ENCODE data around the gene EHMT2. TPM values are rescaled to one million over a fixed set of nuclear protein-coding genes. Genes with fewer than 3 reads are reported as not detected.

The EHMT2 gene
- total and polyA plus RNA-seq, 2 of the 13 experiments (the other 11 are each of a cell fraction or from before 2014, with no cell fraction given) = 55.2 to 69.2 TPM

- TF ChIP-seq AHDC1 (CRISPR knock-in tag; IDR thresholded peaks at IDR 0.05; ENCODE audit: borderline replicate concordance) (0 out of 2 replicates have a peak, but pooled peaks have one; percentile 33), SMAD1 (CRISPR knock-in tag; IDR thresholded peaks at IDR 0.05; ENCODE audit: borderline replicate concordance, low read depth) (0 out of 2 replicates have a peak, but pooled peaks have one; percentile 37)
These were observed 59.4 kb downstream of the EHMT2 start (continued) for GRCh38 chr6:31838114-31838553.

GRCh38 chr6:31837369-31838113, 60.0 kb downstream of the EHMT2 start:
- Histone ChIP-seq H4K20me1 (ENCODE audit: insufficient read depth, low read length) (peaks cover 43% of the 10 kb centered on the region), H3K36me3 (replicated peaks in 1 of 2; ENCODE audit: control insufficient read depth in 1 of 2, insufficient read depth in 2 of 2, low read length in 2 of 2) (peaks cover 12 to 33% of the 10 kb centered on the region in 2 experiments), H3K4me3 (replicated peaks in 1 of 3; ENCODE audit: insufficient read depth in 1 of 3, low read depth in 2 of 3, low read length in 3 of 3) (peak overlapping the region; percentile 75 to 98 (median 93)), H3K27me3 (ENCODE audit: control insufficient read depth in 1 of 2, insufficient read depth in 2 of 2, low read length in 2 of 2) (peaks cover 0 to 2% of the 10 kb centered on the region in 2 experiments; a peak in 1 of 5 replicates), H3K9me3 (ENCODE audit: low read length) (no peaks in the 10 kb centered on the region), H3K79me2 (ENCODE audit: insufficient read depth, low read length) (peaks cover 38% of the 10 kb centered on the region), H3K4me1 (ENCODE audit: insufficient read depth, low read length) (peaks cover 40% of the 10 kb centered on the region), H3K27ac (ENCODE audit: extremely low read length, insufficient read depth, low read length) (peak overlapping the region; percentile 93), H2AFZ (ENCODE audit: low read length) (no peak overlapping the region), H3K4me2 (ENCODE audit: low read depth, low read length) (peak overlapping the region; percentile 84), H3K9ac (ENCODE audit: insufficient read depth, low read depth, low read length) (peak overlapping the region; percentile 98)
- BruUV-seq (replicated peaks) = no TSS peak
- DNase-seq (ENCODE audit: low spot score) = no peak
- intact Hi-C loops (cut with micrococcal nuclease; ENCODE audit: unreplicated experiment) (loop anchor here (10.0 kb wide), 1 partner anchor 117 kb away; the partner anchor contains the start of genes NELFE and SKIC2), in situ Hi-C loops (cut with HindIII; ENCODE audit: extremely low pct_ligation_motif_present, low pct_unique_long_range_greater_than_20kb) (no loop called here)
- 7% methylated on average over 1 of the region's 1 CpG for WGBS (ENCODE audit: low lambda C conversion rate)
- CTCF ChIA-PET (ENCODE audit: low intra/inter-chr PET ratio, low total read pairs) = no interaction called here
- no peak for ATAC-seq
- no peak for FAIRE-seq
- POLR2A ChIA-PET = interaction anchor here (0.9 to 15.7 kb wide), 15 partner anchors 8 to 108 kb away, joined by 3 to 264 read pairs (median 11); partner anchors contain the start of genes CLIC1, DDAH2, HSPA1B and LSM2
- TF ChIP-seq ATF5 (CRISPR knock-in tag; IDR thresholded peaks at IDR 0.05; ENCODE audit: low read depth) = 0 out of 2 replicates have a peak, but pooled peaks have one; percentile 53
- TF ChIP-seq ZNF335 (CRISPR knock-in tag; IDR thresholded peaks at IDR 0.05) = peak; percentile 68; the same call in 1 of the 2 replicates
- no peak for TF ChIP-seq CENPT (CRISPR knock-in tag; IDR thresholded peaks at IDR 0.05; ENCODE audit: low read depth)
- TF ChIP-seq SMC3 (IDR thresholded peaks at IDR 0.05; ENCODE audit: low read length) = no peak
- 0 out of 2 replicates have a peak, but pooled peaks have one; percentile 9 for TF ChIP-seq ZSCAN5A (CRISPR knock-in tag; IDR thresholded peaks at IDR 0.05; ENCODE audit: borderline replicate concordance)
- TF ChIP-seq SOX5 (CRISPR knock-in tag; IDR thresholded peaks at IDR 0.05; ENCODE audit: borderline replicate concordance) = 0 out of 2 replicates have a peak, but pooled peaks have one; percentile 12
- TF ChIP-seq NFYC (CRISPR knock-in tag; IDR thresholded peaks at IDR 0.05) = 0 out of 2 replicates have a peak, but pooled peaks have one; percentile 4
- TF ChIP-seq LRRFIP1 (CRISPR knock-in tag; conservative IDR thresholded peaks at IDR 0.05) = no peak

All from HepG2 (cell line).